MCF 10A (cell line): Measurements from ENCODE around the gene AGER. TPM values are rescaled to one million over a fixed set of nuclear protein-coding genes. Genes with fewer than 3 reads are reported as not detected.
A peak's percentile ranks its signal among the peaks of the same experiment; 100 is the strongest.

Experiments
- BruUV-seq: library from RNA; stranded (reverse); fragments of 400-500 nt; replicated peaks from 2 replicates; lab custom pipeline; 2021; lab: Mats Ljungman, UMichigan
- CTCF ChIA-PET: fragments of 300-600 bp; sonication (Branson Sonifier 250); formaldehyde crosslinking; extraction: SDS; loops from one replicate; lab custom pipeline; 2021; ENCODE audit warnings: antibody characterized with exemption, inconsistent platforms; lab: Yijun Ruan, JAX
- POLR2A ChIA-PET: fragments of 300-600, 350-650 bp; sonication (Branson Sonifier 250); formaldehyde crosslinking; extraction: SDS; loops from one replicate; lab custom pipeline; 2020; ENCODE audit warnings: antibody characterized with exemption, inconsistent platforms; lab: Yijun Ruan, JAX
- DNase-seq: peaks from one replicate; pipeline ENCODE4 v3.0.0-alpha.2; 2018; ENCODE audit not compliant: unreplicated experiment
- H3K27ac Mint-ChIP-seq: one replicate; pipeline ENCODE4 v1.8.0; 2022; ENCODE audit warnings: mild to moderate bottlenecking, low read depth, mixed read lengths; ENCODE audit not compliant: unreplicated experiment
- H3K27me3 Mint-ChIP-seq: one replicate; pipeline ENCODE4 v1.8.0; 2022; ENCODE audit warnings: mixed read lengths; ENCODE audit not compliant: insufficient read depth, unreplicated experiment
- H3K36me3 Mint-ChIP-seq: one replicate; pipeline ENCODE4 v1.8.0; 2022; ENCODE audit warnings: mild to moderate bottlenecking, moderate library complexity, mixed read lengths; ENCODE audit not compliant: insufficient read depth, unreplicated experiment
- H3K4me1 Mint-ChIP-seq: one replicate; pipeline ENCODE4 v1.8.0; 2022; ENCODE audit warnings: mixed read lengths; ENCODE audit not compliant: insufficient read depth, unreplicated experiment
- H3K4me3 Mint-ChIP-seq: one replicate; pipeline ENCODE4 v1.8.0; 2022; ENCODE audit warnings: mild to moderate bottlenecking, moderate library complexity, mixed read lengths; ENCODE audit not compliant: unreplicated experiment
- H3K9me3 Mint-ChIP-seq: one replicate; pipeline ENCODE4 v1.8.0; 2022; ENCODE audit warnings: mixed read lengths; ENCODE audit not compliant: unreplicated experiment
- intact Hi-C: fragments of 100-400 bp; cut with micrococcal nuclease; formaldehyde crosslinking; loops from 2 replicates; pipeline ENCODE4 v1.14.1; 2022
- total RNA-seq: library from RNA; stranded (reverse); gene quantifications from 2 replicates; pipeline ENCODE4 v1.2.3, GENCODE V29; 2022
- TF ChIP-seq, protein P1 (sequence below): fragments of 200-600 bp; IDR thresholded peaks from one replicate; pipeline ENCODE4 v1.8.0; 2022; ENCODE audit warnings: antibody characterized with exemption, mild to moderate bottlenecking; ENCODE audit not compliant: unreplicated experiment

Gene AGER
- total RNA-seq, 1 experiment from 2014 or later = 8.0 TPM

DNA sequence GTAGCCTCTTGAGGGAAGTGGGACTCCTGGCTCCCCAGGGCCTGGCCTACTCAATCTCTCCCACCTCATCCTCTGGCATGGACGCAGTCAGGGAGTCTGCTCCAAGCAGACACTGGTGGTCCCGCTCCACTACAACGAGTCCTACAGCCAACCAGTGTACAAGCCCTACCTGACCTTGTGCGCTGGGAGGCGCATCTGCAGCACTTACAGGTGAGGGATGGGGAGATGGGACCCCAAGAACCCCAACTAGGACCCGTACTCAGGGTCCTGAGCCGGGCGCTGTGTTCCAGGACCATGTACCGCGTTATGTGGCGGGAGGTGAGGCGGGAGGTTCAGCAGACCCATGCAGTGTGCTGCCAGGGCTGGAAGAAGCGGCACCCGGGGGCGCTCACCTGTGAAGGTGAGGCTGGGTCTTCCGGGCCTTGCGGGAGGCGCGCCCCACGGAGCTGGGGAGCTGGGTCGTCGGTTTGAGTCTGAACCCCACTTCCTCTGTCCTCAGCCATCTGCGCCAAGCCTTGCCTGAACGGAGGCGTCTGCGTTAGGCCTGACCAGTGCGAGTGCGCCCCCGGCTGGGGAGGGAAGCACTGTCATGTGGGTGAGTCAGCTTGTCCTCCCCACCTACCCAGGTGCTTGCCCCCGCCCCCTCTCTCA lies 17.5 kb downstream of the AGER start:
- CTCF ChIA-PET = interaction anchor here (0.6 kb wide), 1 partner anchor 93 kb away, joined by 4 read pairs; no protein-coding TSS in a partner anchor
- H3K4me1 Mint-ChIP-seq = no peaks in the 10 kb centered on the region
- H3K4me3 Mint-ChIP-seq = no peak overlapping the region
- POLR2A ChIA-PET = no interaction called here
- peaks cover 26% of the 10 kb centered on the region for H3K36me3 Mint-ChIP-seq
- no TSS peak for BruUV-seq
- H3K9me3 Mint-ChIP-seq = no peaks in the 10 kb centered on the region
- TF ChIP-seq, protein P1, sequence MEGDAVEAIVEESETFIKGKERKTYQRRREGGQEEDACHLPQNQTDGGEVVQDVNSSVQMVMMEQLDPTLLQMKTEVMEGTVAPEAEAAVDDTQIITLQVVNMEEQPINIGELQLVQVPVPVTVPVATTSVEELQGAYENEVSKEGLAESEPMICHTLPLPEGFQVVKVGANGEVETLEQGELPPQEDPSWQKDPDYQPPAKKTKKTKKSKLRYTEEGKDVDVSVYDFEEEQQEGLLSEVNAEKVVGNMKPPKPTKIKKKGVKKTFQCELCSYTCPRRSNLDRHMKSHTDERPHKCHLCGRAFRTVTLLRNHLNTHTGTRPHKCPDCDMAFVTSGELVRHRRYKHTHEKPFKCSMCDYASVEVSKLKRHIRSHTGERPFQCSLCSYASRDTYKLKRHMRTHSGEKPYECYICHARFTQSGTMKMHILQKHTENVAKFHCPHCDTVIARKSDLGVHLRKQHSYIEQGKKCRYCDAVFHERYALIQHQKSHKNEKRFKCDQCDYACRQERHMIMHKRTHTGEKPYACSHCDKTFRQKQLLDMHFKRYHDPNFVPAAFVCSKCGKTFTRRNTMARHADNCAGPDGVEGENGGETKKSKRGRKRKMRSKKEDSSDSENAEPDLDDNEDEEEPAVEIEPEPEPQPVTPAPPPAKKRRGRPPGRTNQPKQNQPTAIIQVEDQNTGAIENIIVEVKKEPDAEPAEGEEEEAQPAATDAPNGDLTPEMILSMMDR = no peak
- intact Hi-C loops = no loop called here
- H3K27ac Mint-ChIP-seq = peak overlapping the region; percentile 16
- no peak for DNase-seq
- no peaks in the 10 kb centered on the region for H3K27me3 Mint-ChIP-seq

DNA sequence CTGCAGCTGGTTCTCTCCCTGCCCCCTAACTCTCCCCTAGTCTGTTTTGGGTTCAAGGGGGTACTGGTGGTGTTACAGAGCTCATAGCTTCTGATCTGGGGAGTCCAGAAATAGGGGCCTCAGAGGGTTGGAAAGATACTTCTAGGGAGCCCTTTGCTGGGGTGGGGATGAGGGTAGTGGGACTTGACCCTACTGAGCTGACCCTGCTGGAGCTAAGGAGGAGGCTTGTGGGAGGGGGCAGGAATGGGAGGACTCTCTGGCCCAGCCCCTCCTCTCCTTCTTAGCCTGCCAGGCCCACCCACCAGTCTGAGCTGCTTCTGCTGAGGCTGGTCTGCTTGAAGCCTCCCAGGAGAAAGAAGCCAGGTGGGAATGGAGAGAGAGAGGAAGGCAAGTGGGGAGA lies 19.8 kb downstream of the AGER start, which contains the start of gene EGFL8:
EGFL8 (plus strand) TSS at position 301 of the 400 bp plus-strand sequence. CDS start 1,571 bp downstream, outside the sequence.
- Mint-ChIP-seq H3K27ac (no peak within 1 kb of the TSS), H3K9me3 (no peaks in the 10 kb centered on the region), H3K36me3 (peaks cover 24% of the 10 kb centered on the region), H3K4me1 (no peaks in the 10 kb centered on the region), H3K27me3 (no peaks in the 10 kb centered on the region), H3K4me3 (no peak within 1 kb of the TSS)
- intact Hi-C loops = no loop called here
- BruUV-seq = no TSS peak
- TF ChIP-seq, protein P1 = no peak
- ChIA-PET POLR2A (interaction anchor here (0.6 kb wide), 1 partner anchor 17 kb away, joined by 3 read pairs; no protein-coding TSS in a partner anchor), CTCF (interaction anchor here (0.5 to 1.3 kb wide), 4 partner anchors 10 to 117 kb away, joined by 3 to 4 read pairs (median 3); no protein-coding TSS in a partner anchor)
- no peak for DNase-seq

DNA sequence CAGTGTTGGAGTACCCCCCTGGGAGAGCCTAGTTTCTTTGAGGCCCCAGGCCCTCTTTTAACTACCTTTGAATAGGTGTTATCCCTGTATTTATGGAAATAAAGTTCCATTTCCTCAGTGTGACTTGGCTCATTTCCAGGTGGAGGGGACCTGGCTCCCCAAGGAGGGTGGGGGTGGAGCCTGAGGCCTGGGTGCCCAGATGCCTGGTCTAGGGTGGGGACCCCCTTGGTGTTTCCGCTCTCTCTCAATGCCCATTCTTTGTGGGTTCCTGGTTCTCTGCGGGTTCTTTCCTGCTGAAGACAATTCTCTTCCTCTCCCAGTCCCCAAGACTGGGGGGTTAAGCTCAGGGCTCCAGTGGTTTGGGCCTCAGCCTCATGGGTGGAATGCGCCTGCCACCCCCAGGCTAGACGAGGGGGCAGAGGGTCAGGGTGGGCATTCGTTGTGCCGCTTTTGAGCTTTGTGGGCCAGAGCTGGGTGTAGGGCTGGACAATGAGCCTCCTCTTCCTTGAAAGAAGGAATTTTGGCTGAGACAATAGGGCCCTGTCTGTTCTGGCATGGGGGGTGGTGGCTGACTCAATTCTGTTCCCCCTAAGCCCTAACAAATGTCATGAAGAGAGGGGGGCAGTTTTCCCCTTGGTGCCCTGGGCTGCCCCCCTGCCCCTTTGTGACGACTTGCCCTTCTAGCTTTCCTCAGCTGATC lies 20.3 kb downstream of the AGER start:
- TF ChIP-seq, protein P1 = no peak
- intact Hi-C loops = no loop called here
- H3K9me3 Mint-ChIP-seq = no peaks in the 10 kb centered on the region
- peaks cover 30% of the 10 kb centered on the region for H3K36me3 Mint-ChIP-seq
- no peaks in the 10 kb centered on the region for H3K27me3 Mint-ChIP-seq
- ChIA-PET CTCF (interaction anchor here (0.5 to 1.3 kb wide), 3 partner anchors 45 to 116 kb away, joined by 3 to 4 read pairs (median 3); no protein-coding TSS in a partner anchor), POLR2A (no interaction called here)
- no peak overlapping the region for H3K4me3 Mint-ChIP-seq
- H3K27ac Mint-ChIP-seq = no peak overlapping the region
- no peaks in the 10 kb centered on the region for H3K4me1 Mint-ChIP-seq
- DNase-seq = no peak
- BruUV-seq = no TSS peak

DNA sequence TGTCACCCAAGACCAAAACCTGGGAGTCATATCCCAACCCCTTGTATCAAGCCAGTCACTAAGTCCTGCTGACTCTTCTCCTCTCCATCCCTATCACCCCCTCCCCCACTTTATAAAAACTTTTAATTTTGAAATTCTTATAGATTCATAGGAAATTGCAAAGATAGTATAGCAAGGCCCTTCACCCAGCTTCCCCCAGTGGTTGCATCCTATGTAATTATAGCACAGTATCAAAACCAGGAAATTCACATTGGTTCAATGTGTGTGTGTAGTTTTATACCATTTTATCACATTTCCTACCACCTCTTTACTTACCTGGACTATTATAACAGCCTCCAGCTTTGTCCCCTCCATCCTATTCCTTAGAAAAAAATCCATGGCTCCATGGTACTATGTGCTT lies 26.0 kb downstream of the AGER start:
- Mint-ChIP-seq H3K4me3 (no peak overlapping the region), H3K27me3 (no peaks in the 10 kb centered on the region), H3K4me1 (peaks cover 13% of the 10 kb centered on the region), H3K27ac (no peak overlapping the region), H3K9me3 (no peaks in the 10 kb centered on the region), H3K36me3 (peaks cover 34% of the 10 kb centered on the region)
- intact Hi-C loops = loop anchor here (10.0 kb wide), 1 partner anchor 183 kb away; the partner anchor contains the start of gene DXO
- DNase-seq = no peak
- POLR2A ChIA-PET = interaction anchor here (1.0 kb wide), 1 partner anchor 30 kb away, joined by 3 read pairs; the partner anchor contains the start of gene ATF6B
- CTCF ChIA-PET = interaction anchor here (2.5 kb wide), 1 partner anchor 39 kb away, joined by 16 read pairs; no protein-coding TSS in a partner anchor
- TF ChIP-seq, protein P1 = no peak
- BruUV-seq = no TSS peak
